IMR-90 (cell line): Measurements from ENCODE around the gene CACNA2D3. TPM values are rescaled to one million over a fixed set of nuclear protein-coding genes. Genes with fewer than 3 reads are reported as not detected.

Experiments
- ATAC-seq: fragments of 200-7000 bp; cut with Tn5 transposase; 2 replicates; pipeline ENCODE4 v1.9.1; 2020; ENCODE audit warnings: low read depth, mild to moderate bottlenecking, moderate library complexity
- BruUV-seq: library from RNA; stranded (reverse); fragments of 400-500 nt; replicated peaks from 2 replicates; lab custom pipeline; 2021; lab: Mats Ljungman, UMichigan
- CTCF ChIA-PET: fragments of 300-600 bp; formaldehyde crosslinking; extraction: SDS; loops from one replicate; lab custom pipeline; 2021; ENCODE audit warnings: antibody characterized with exemption; lab: Yijun Ruan, JAX
- POLR2A ChIA-PET: fragments of 300-600 bp; sonication (Branson Sonifier 250); formaldehyde crosslinking; loops from one replicate; lab custom pipeline; 2022; ENCODE audit warnings: antibody characterized with exemption; ENCODE audit not compliant: unreplicated experiment; lab: Charles Lee
- DNase-seq: peaks from one replicate; pipeline ENCODE4 v3.0.0; 2013
- H2AFZ ChIP-seq: replicated peaks from 2 replicates; pipeline ENCODE3; 2013; ENCODE audit warnings: low read length, mild to moderate bottlenecking; ENCODE audit not compliant: poor library complexity
- H2AK5ac ChIP-seq: 2 replicates; pipeline ENCODE4 v1.6.1; 2013; ENCODE audit warnings: low read depth, low read length, inconsistent platforms
- H2AK9ac ChIP-seq: replicated peaks from 2 replicates; pipeline ENCODE3; 2013; ENCODE audit warnings: mild to moderate bottlenecking, low read depth, low read length, moderate library complexity; ENCODE audit not compliant: poor library complexity
- H2BK120ac ChIP-seq: 2 replicates; pipeline ENCODE4 v1.6.1; 2013; ENCODE audit warnings: low read depth, low read length, inconsistent platforms
- H2BK15ac ChIP-seq: 3 replicates; pipeline ENCODE4 v1.6.1; 2013; ENCODE audit warnings: low read depth, low read length, inconsistent platforms
- H2BK20ac ChIP-seq: 2 replicates; pipeline ENCODE4 v1.6.1; 2013; ENCODE audit warnings: low read depth, mild to moderate bottlenecking, inconsistent platforms, low read length, moderate library complexity
- H2BK5ac ChIP-seq: 2 replicates; pipeline ENCODE4 v1.6.1; 2013; ENCODE audit warnings: mild to moderate bottlenecking, low read depth, low read length, inconsistent platforms; ENCODE audit not compliant: poor library complexity, severe bottlenecking
- H3K14ac ChIP-seq: replicated peaks from 2 replicates; pipeline ENCODE4 v1.6.1; 2013; ENCODE audit warnings: low read depth, low read length, inconsistent platforms
- H3K18ac ChIP-seq: 2 replicates; pipeline ENCODE4 v1.6.1; 2013; ENCODE audit warnings: low read depth, low read length, control low read depth
- H3K23ac ChIP-seq: 2 replicates; pipeline ENCODE4 v1.6.1; 2013; ENCODE audit warnings: low read depth, low read length, inconsistent platforms
- H3K27ac ChIP-seq: 2 replicates; pipeline ENCODE4 v1.5.1; 2013; ENCODE audit warnings: mild to moderate bottlenecking, control low read depth, low read length; ENCODE audit not compliant: insufficient read depth
- H3K27me3 ChIP-seq: 2 replicates; pipeline ENCODE4 v1.6.1; 2013; ENCODE audit warnings: low read length; ENCODE audit not compliant: control insufficient read depth, insufficient read depth
- H3K36me3 ChIP-seq: 2 replicates; pipeline ENCODE4 v1.6.1; 2013; ENCODE audit warnings: low read length, mixed read lengths; ENCODE audit not compliant: control insufficient read depth, insufficient read depth
- H3K4ac ChIP-seq: 2 replicates; pipeline ENCODE4 v1.6.1; 2013; ENCODE audit warnings: low read depth, low read length, inconsistent platforms
- H3K4me1 ChIP-seq: 2 replicates; pipeline ENCODE4 v1.6.1; 2013; ENCODE audit warnings: low read length, mixed read lengths; ENCODE audit not compliant: control insufficient read depth, insufficient read depth
- H3K4me2 ChIP-seq: 2 replicates; pipeline ENCODE4 v1.6.1; 2013; ENCODE audit warnings: low read depth, mild to moderate bottlenecking, control low read depth, low read length, moderate library complexity
- H3K4me3 ChIP-seq: 2 replicates; pipeline ENCODE4 v1.5.1; 2013; ENCODE audit warnings: low read depth, mild to moderate bottlenecking, control low read depth, low read length, moderate library complexity; ENCODE audit not compliant: insufficient read depth
- H3K56ac ChIP-seq: 2 replicates; pipeline ENCODE4 v1.6.1; 2013; ENCODE audit warnings: low read length, inconsistent platforms; ENCODE audit not compliant: insufficient read depth; ENCODE audit errors: extremely low read depth
- H3K79me1 ChIP-seq, 2 experiments: 2 replicates each; pipeline ENCODE4 v1.6.1; 2013; ENCODE audit warnings: low read length in 2 of 2, inconsistent platforms in 1 of 2, low read depth in 1 of 2
- H3K9ac ChIP-seq: 2 replicates; pipeline ENCODE4 v1.6.1; 2013; ENCODE audit warnings: low read depth, low read length, control low read depth
- H3K9me1 ChIP-seq: 2 replicates; pipeline ENCODE4 v1.6.1; 2013; ENCODE audit warnings: low read length, inconsistent platforms; ENCODE audit not compliant: insufficient read depth
- H3K9me3 ChIP-seq: 2 replicates; pipeline ENCODE4 v1.6.1; 2013; ENCODE audit warnings: low read length; ENCODE audit not compliant: control insufficient read depth, insufficient read depth
- H4K20me1 ChIP-seq: 2 replicates; pipeline ENCODE4 v1.6.1; 2013; ENCODE audit warnings: low read length, inconsistent platforms; ENCODE audit not compliant: insufficient read depth
- H4K5ac ChIP-seq: 2 replicates; pipeline ENCODE4 v1.6.1; 2013; ENCODE audit warnings: mild to moderate bottlenecking, low read depth, low read length, control low read depth
- H4K8ac ChIP-seq, 2 experiments: 2 replicates each; pipeline ENCODE4 v1.6.1; 2013; ENCODE audit warnings: low read depth in 2 of 2, low read length in 2 of 2, control low read depth in 1 of 2, inconsistent platforms in 1 of 2
- H4K91ac ChIP-seq: 2 replicates; pipeline ENCODE4 v1.6.1; 2013; ENCODE audit warnings: low read depth, low read length, inconsistent platforms; ENCODE audit not compliant: insufficient read depth
- BHLHE40 ChIP-seq: fragments of 150-350 bp; IDR thresholded peaks from 2 replicates; pipeline ENCODE4 v1.6.1; 2016; ENCODE audit warnings: mild to moderate bottlenecking, low read depth, low read length
- CHD1 ChIP-seq: IDR thresholded peaks from 2 replicates; pipeline ENCODE4 v1.6.1; 2012; ENCODE audit warnings: low read depth, low read length, improper control_type of control experiment
- ELK1 ChIP-seq: fragments of 150-350 bp; IDR thresholded peaks from 2 replicates; pipeline ENCODE4 v1.6.1; 2016; ENCODE audit warnings: low read depth, mild to moderate bottlenecking, low read length, moderate library complexity, borderline replicate concordance
- FOS ChIP-seq: fragments of 150-350 bp; IDR thresholded peaks from 2 replicates; pipeline ENCODE4 v1.6.1; 2016; ENCODE audit warnings: low read depth, low read length
- MAFK ChIP-seq: IDR thresholded peaks from 2 replicates; pipeline ENCODE4 v1.6.1; 2012; ENCODE audit warnings: low read depth, low read length, improper control_type of control experiment
- MXI1 ChIP-seq: IDR thresholded peaks from 2 replicates; pipeline ENCODE4 v1.6.1; 2012; ENCODE audit warnings: low read depth, mild to moderate bottlenecking, low read length, moderate library complexity, borderline replicate concordance
- NFE2L2 ChIP-seq: fragments of 150-350 bp; IDR thresholded peaks from 2 replicates; pipeline ENCODE4 v1.6.1; 2016; ENCODE audit warnings: low read depth, mild to moderate bottlenecking, low read length
- POLR2A ChIP-seq: IDR thresholded peaks from 2 replicates; pipeline ENCODE4 v1.6.1; 2012; ENCODE audit warnings: mild to moderate bottlenecking, low read depth, low read length
- RAD21 ChIP-seq: IDR thresholded peaks from 2 replicates; pipeline ENCODE4 v1.6.1; 2012; ENCODE audit warnings: low read length, improper control_type of control experiment
- RCOR1 ChIP-seq: IDR thresholded peaks from 2 replicates; pipeline ENCODE4 v1.6.1; 2012; ENCODE audit warnings: mild to moderate bottlenecking, low read length, improper control_type of control experiment; ENCODE audit not compliant: insufficient replicate concordance
- RFX5 ChIP-seq: IDR thresholded peaks from 2 replicates; pipeline ENCODE4 v1.8.0; 2012; ENCODE audit warnings: low read depth, mild to moderate bottlenecking, low read length, moderate library complexity
- SMC3 ChIP-seq: fragments of 150-350 bp; IDR thresholded peaks from 2 replicates; pipeline ENCODE4 v1.6.1; 2016; ENCODE audit warnings: low read depth, mild to moderate bottlenecking, antibody characterized with exemption, low read length, moderate library complexity
- USF2 ChIP-seq: fragments of 150-350 bp; IDR thresholded peaks from 2 replicates; pipeline ENCODE4 v1.6.1; 2017; ENCODE audit warnings: mild to moderate bottlenecking, antibody characterized with exemption, low read length, low read depth
- WGBS, 2 experiments: methylation state at CpG; one replicate each; pipeline versions ENCODE4 v1.1.5 to v1.1.7; 2013; ENCODE audit warnings: missing lambda C conversion rate in 2 of 2; ENCODE audit not compliant: insufficient read length in 1 of 2; ENCODE audit errors: extremely low coverage in 2 of 2; 5-methylcytosine and 5-hydroxymethylcytosine counted together
- dilution Hi-C: fragments of 300-500 bp; cut with HindIII; formaldehyde crosslinking; loops from one replicate; pipeline ENCODE4 v1.14.3; 2018; ENCODE audit warnings: low sequenced_read_pairs; ENCODE audit not compliant: unreplicated experiment
- in situ Hi-C: fragments of 300-500 bp; cut with MboI; formaldehyde crosslinking; loops from 3 replicates; pipeline ENCODE4 v1.14.3; 2019; ENCODE audit warnings: low sequenced_read_pairs, inconsistent platforms, mixed read lengths
- intact Hi-C: fragments of 100-400 bp; cut with micrococcal nuclease; formaldehyde crosslinking; loops from 2 replicates; pipeline ENCODE4 v1.10.0; 2022
- polyA plus RNA-seq, 3 experiments: library from polyadenylated mRNA; depleted of rRNA; stranded (reverse); fragments of >200 nt; gene quantifications; 2 replicates each; pipeline ENCODE4 v1.2.3, GENCODE V29; 2012; ENCODE audit warnings: low replicate concordance in 1 of 3
- total RNA-seq: library from RNA; depleted of rRNA; stranded (reverse); fragments of >200 nt; gene quantifications from 2 replicates; pipeline ENCODE4 v1.2.3, GENCODE V29; 2012

Gene CACNA2D3
- total and polyA plus RNA-seq, 2 of the 4 experiments (the other 2 are of a cell fraction): 0.36 to 0.41 TPM

- Histone ChIP-seq H3K18ac (no peak overlapping the region), H3K4ac (no peak overlapping the region), H2AK5ac (no peak overlapping the region), H2BK5ac (no peak overlapping the region), H3K9ac (no peak overlapping the region), H3K79me1 (no peaks in the 10 kb centered on the region), H3K4me2 (no peak overlapping the region), H4K5ac (no peak overlapping the region), H3K9me3 (no peaks in the 10 kb centered on the region), H3K4me1 (no peaks in the 10 kb centered on the region), H3K14ac (no peak overlapping the region), H3K23ac (no peak overlapping the region), H3K4me3 (no peak overlapping the region), H2BK20ac (no peak overlapping the region), H2BK15ac (no peak overlapping the region), H3K9me1 (no peaks in the 10 kb centered on the region), H4K8ac (no peak overlapping the region), H3K27ac (no peak overlapping the region), H3K27me3 (no peaks in the 10 kb centered on the region), H2BK120ac (no peak overlapping the region), H4K91ac (no peak overlapping the region), H3K36me3 (no peaks in the 10 kb centered on the region), H3K56ac (no peak overlapping the region), H2AK9ac (no peak overlapping the region), H4K20me1 (no peaks in the 10 kb centered on the region), H2AFZ (no peak overlapping the region)
- no peak for DNase-seq
- no peak for TF ChIP-seq SMC3
- TF ChIP-seq CHD1: no peak
- TF ChIP-seq RFX5: no peak
- TF ChIP-seq MXI1: no peak
- no peak for TF ChIP-seq BHLHE40
- no peak for TF ChIP-seq RAD21
- no peak for TF ChIP-seq USF2
- TF ChIP-seq RCOR1: no peak
- TF ChIP-seq MAFK: no peak
- no peak for TF ChIP-seq ELK1
- no peak for TF ChIP-seq FOS
- no peak for TF ChIP-seq NFE2L2
- TF ChIP-seq POLR2A: no peak
- intact Hi-C loops: no loop called here
- WGBS, 2 experiments: no CpG with 5 or more reads among the region's 1 CpG
- no peak for ATAC-seq
- in situ Hi-C loops: no loop called here
- ChIA-PET CTCF (no interaction called here), POLR2A (no interaction called here)
- dilution Hi-C loops: no loop called here
- BruUV-seq: no TSS peak
Measured at GRCh38 chr3:54632326-54632665, 509.9 kb downstream of the CACNA2D3 start.
